Caki2 (cell line): Measurements from ENCODE around the gene ABHD4. TPM values are rescaled to one million over a fixed set of nuclear protein-coding genes. Genes with fewer than 3 reads are reported as not detected.
"Not testable (repeated sequence)": the region's sequence is repeated elsewhere in the genome, so short reads cannot be mapped to it uniquely, and the experiment has no call there.

Experiments
- DNase-seq: peaks from one replicate; pipeline ENCODE4 v3.0.0-alpha.2; 2015; ENCODE audit warnings: low read depth
- in situ Hi-C: cut with HindIII; loops from 2 replicates; pipeline ENCODE4 v1.10.0; 2016; ENCODE audit warnings: low sequenced_read_pairs, low pct_unique_long_range_greater_than_20kb, mixed read lengths
- total RNA-seq: library from RNA; depleted of rRNA; stranded (reverse); fragments of >200 nt; shearing (Covaris generic); gene quantifications from 2 replicates; pipeline ENCODE4 v1.2.3, GENCODE V29; 2014; ENCODE audit warnings: low replicate concordance

Gene ABHD4
- total RNA-seq, 1 experiment from 2014 or later = 7.5 TPM

GRCh38 chr14:22579881-22580280, 18.2 kb upstream of the ABHD4 start:
- in situ Hi-C loops = no loop called here
- no peak for DNase-seq

- in situ Hi-C loops = no loop called here
- DNase-seq = no peak
Observed at GRCh38 chr14:22580625-22581024, 17.5 kb upstream of the ABHD4 start.

GRCh38 chr14:22583994-22584393, 14.1 kb upstream of the ABHD4 start:
- in situ Hi-C loops = no loop called here

GRCh38 chr14:22587247-22587646, 10.9 kb upstream of the ABHD4 start:
- in situ Hi-C loops = no loop called here
- DNase-seq = no peak

More at GRCh38 chr14:22583994-22584393, 14.1 kb upstream of the ABHD4 start:
- DNase-seq = no peak

GRCh38 chr14:22587677-22588422, 10.2 kb upstream of the ABHD4 start:
- DNase-seq, in situ Hi-C loops: not testable (repeated sequence)

- in situ Hi-C loops = no loop called here
Observed at GRCh38 chr14:22588526-22589095, 9.5 kb upstream of the ABHD4 start.

GRCh38 chr14:22589096-22589839, 8.8 kb upstream of the ABHD4 start, which contains the start of gene DAD1:
Gene DAD1 (minus strand): TSS chr14:22589224. CDS start chr14:22589157, 67 bp downstream.
- in situ Hi-C loops = no loop called here

More at GRCh38 chr14:22588526-22589095, 9.5 kb upstream of the ABHD4 start:
- DNase-seq = no peak

GRCh38 chr14:22593189-22593588, 4.9 kb upstream of the ABHD4 start:
- in situ Hi-C loops = no loop called here
- DNase-seq = no peak

More at GRCh38 chr14:22589096-22589839, 8.8 kb upstream of the ABHD4 start, which contains the start of gene DAD1:
- DNase-seq = peak; percentile 97

- in situ Hi-C loops = no loop called here
- no peak for DNase-seq
Observed at GRCh38 chr14:22593601-22594000, 4.5 kb upstream of the ABHD4 start.

GRCh38 chr14:22594156-22594716, 3.9 kb upstream of the ABHD4 start:
- no peak for DNase-seq
- in situ Hi-C loops = no loop called here

GRCh38 chr14:22596354-22596879, 1.7 kb upstream of the ABHD4 start:
- in situ Hi-C loops = no loop called here
- no peak for DNase-seq

GRCh38 chr14:22597265-22597664, 835 bp upstream of the ABHD4 start:
- in situ Hi-C loops = no loop called here
- no peak for DNase-seq

- no peak for DNase-seq
- in situ Hi-C loops = no loop called here
Observed at GRCh38 chr14:22597771-22598098, 365 bp upstream of the ABHD4 start.

- in situ Hi-C loops = no loop called here
Observed at GRCh38 chr14:22598896-22599244, 770 bp downstream of the ABHD4 start.

GRCh38 chr14:22599349-22599748, 1.2 kb downstream of the ABHD4 start:
- no peak for DNase-seq
- in situ Hi-C loops = no loop called here

More at GRCh38 chr14:22598896-22599244, 770 bp downstream of the ABHD4 start:
- DNase-seq = peak; percentile 58

- DNase-seq = no peak
- in situ Hi-C loops = no loop called here
Observed at GRCh38 chr14:22600027-22600426, 1.9 kb downstream of the ABHD4 start.

- no peak for DNase-seq
- in situ Hi-C loops = no loop called here
Observed at GRCh38 chr14:22601456-22601855, 3.4 kb downstream of the ABHD4 start.

GRCh38 chr14:22601996-22602395, 3.9 kb downstream of the ABHD4 start:
- in situ Hi-C loops = no loop called here
- no peak for DNase-seq

GRCh38 chr14:22602862-22603261, 4.8 kb downstream of the ABHD4 start:
- no peak for DNase-seq

More at GRCh38 chr14:22602862-22603261, 4.8 kb downstream of the ABHD4 start:
- in situ Hi-C loops = no loop called here
